ENCODE results near the gene SLC9A3.
A peak's percentile ranks its signal among the peaks of the same experiment; 100 is the strongest.

SLC9A3 gene

GRCh38 chr5:451587-452458 is 72.4 kb downstream of the SLC9A3 start:
- TF ChIP-seq FOXK2 (IDR thresholded peaks at IDR 0.05) (no peak), LEF1 (IDR thresholded peaks at IDR 0.05; ENCODE audit: borderline replicate concordance) (no peak), SUZ12 (IDR thresholded peaks at IDR 0.05) (no peak), SP1 (IDR thresholded peaks at IDR 0.05) (no peak), PKNOX1 (IDR thresholded peaks at IDR 0.05) (no peak), TARDBP (IDR thresholded peaks at IDR 0.05) (no peak), FOXM1 (IDR thresholded peaks at IDR 0.05; ENCODE audit: borderline replicate concordance) (no peak), FOXA1 (IDR thresholded peaks at IDR 0.05) (no peak), L3MBTL2 (conservative IDR thresholded peaks at IDR 0.05) (no peak), ARNT (IDR thresholded peaks at IDR 0.05) (no peak), ZNF384 (IDR thresholded peaks at IDR 0.05) (no peak), NFRKB (IDR thresholded peaks at IDR 0.05) (no peak), HDGF (IDR thresholded peaks at IDR 0.05; ENCODE audit: borderline replicate concordance) (no peak)
- CTCF ChIA-PET, result interaction anchor here (0.6 kb wide), 1 partner anchor 443 kb away, joined by 4 read pairs; no protein-coding TSS in a partner anchor
- no peak for DNase-seq (ENCODE audit: extremely low spot score)
- POLR2A ChIA-PET, result no interaction called here

GRCh38 chr5:449151-449550 is 75.1 kb downstream of the SLC9A3 start:
- ChIA-PET POLR2A (interaction anchor here (1.0 to 1.4 kb wide), 2 partner anchors 23 to 35 kb away, joined by 3 read pairs; no protein-coding TSS in a partner anchor), CTCF (no interaction called here)
- no peak for DNase-seq (ENCODE audit: extremely low spot score)
- TF ChIP-seq PKNOX1 (IDR thresholded peaks at IDR 0.05), result no peak

GRCh38 chr5:448766-449090 is 75.5 kb downstream of the SLC9A3 start:
- DNase-seq (ENCODE audit: extremely low spot score), result no peak
- ChIA-PET CTCF (no interaction called here), POLR2A (interaction anchor here (1.0 to 1.4 kb wide), 2 partner anchors 23 to 35 kb away, joined by 3 read pairs; no protein-coding TSS in a partner anchor)
- TF ChIP-seq ELF4 (IDR thresholded peaks at IDR 0.05) (no peak), LEF1 (IDR thresholded peaks at IDR 0.05; ENCODE audit: borderline replicate concordance) (no peak), FOXA1 (IDR thresholded peaks at IDR 0.05) (no peak), SUZ12 (IDR thresholded peaks at IDR 0.05) (no peak), CTBP1 (IDR thresholded peaks at IDR 0.05; ENCODE audit: borderline replicate concordance) (no peak), SP1 (IDR thresholded peaks at IDR 0.05) (no peak), FOXM1 (IDR thresholded peaks at IDR 0.05; ENCODE audit: borderline replicate concordance) (no peak), TARDBP (IDR thresholded peaks at IDR 0.05) (no peak), BHLHE40 (IDR thresholded peaks at IDR 0.05; ENCODE audit: borderline replicate concordance) (no peak)

GRCh38 chr5:448061-448765 is 76.0 kb downstream of the SLC9A3 start:
- CTCF ChIA-PET, result no interaction called here
- no peak for DNase-seq (ENCODE audit: extremely low spot score)
- TF ChIP-seq SUZ12 (IDR thresholded peaks at IDR 0.05) (no peak), PKNOX1 (IDR thresholded peaks at IDR 0.05) (no peak), HDGF (IDR thresholded peaks at IDR 0.05; ENCODE audit: borderline replicate concordance) (no peak), SP1 (IDR thresholded peaks at IDR 0.05) (no peak), FOXA1 (IDR thresholded peaks at IDR 0.05) (no peak), TARDBP (IDR thresholded peaks at IDR 0.05) (no peak), BHLHE40 (IDR thresholded peaks at IDR 0.05; ENCODE audit: borderline replicate concordance) (no peak), ELF4 (IDR thresholded peaks at IDR 0.05) (no peak), LEF1 (IDR thresholded peaks at IDR 0.05; ENCODE audit: borderline replicate concordance) (no peak), CTBP1 (IDR thresholded peaks at IDR 0.05; ENCODE audit: borderline replicate concordance) (no peak), L3MBTL2 (conservative IDR thresholded peaks at IDR 0.05) (no peak), FOXM1 (IDR thresholded peaks at IDR 0.05; ENCODE audit: borderline replicate concordance) (no peak), FOXK2 (IDR thresholded peaks at IDR 0.05) (no peak), ZNF384 (IDR thresholded peaks at IDR 0.05) (no peak), NFRKB (IDR thresholded peaks at IDR 0.05) (no peak), ARNT (IDR thresholded peaks at IDR 0.05) (no peak)
- POLR2A ChIA-PET, result interaction anchor here (1.0 to 1.4 kb wide), 2 partner anchors 24 to 34 kb away, joined by 3 read pairs; no protein-coding TSS in a partner anchor

GRCh38 chr5:447501-447900 is 76.7 kb downstream of the SLC9A3 start:
- TF ChIP-seq NFRKB (IDR thresholded peaks at IDR 0.05), result no peak
- POLR2A ChIA-PET, result interaction anchor here (2.9 kb wide), 1 partner anchor 25 kb away, joined by 14 read pairs; no protein-coding TSS in a partner anchor
- no peak for DNase-seq (ENCODE audit: extremely low spot score)
- CTCF ChIA-PET, result interaction anchor here (1.5 to 2.2 kb wide), 4 partner anchors 9 to 130 kb away, joined by 4 to 18 read pairs (median 6); no protein-coding TSS in a partner anchor

GRCh38 chr5:446883-447263 is 77.4 kb downstream of the SLC9A3 start:
- TF ChIP-seq SUZ12 (IDR thresholded peaks at IDR 0.05) (no peak), TARDBP (IDR thresholded peaks at IDR 0.05) (no peak)
- POLR2A ChIA-PET, result interaction anchor here (0.5 to 2.9 kb wide), 3 partner anchors 23 to 74 kb away, joined by 3 to 14 read pairs (median 4); no protein-coding TSS in a partner anchor
- DNase-seq (ENCODE audit: extremely low spot score), result peak; percentile 58
- CTCF ChIA-PET, result interaction anchor here (0.6 to 2.2 kb wide), 15 partner anchors 8 to 375 kb away, joined by 3 to 18 read pairs (median 4); no protein-coding TSS in a partner anchor
